ENCODE data around the gene DBR1. TPM values are rescaled to one million over a fixed set of nuclear protein-coding genes. Genes with fewer than 3 reads are reported as not detected.

DBR1 gene
- total RNA-seq, 1 experiment from 2014 or later, result 18.4 TPM

DNA sequence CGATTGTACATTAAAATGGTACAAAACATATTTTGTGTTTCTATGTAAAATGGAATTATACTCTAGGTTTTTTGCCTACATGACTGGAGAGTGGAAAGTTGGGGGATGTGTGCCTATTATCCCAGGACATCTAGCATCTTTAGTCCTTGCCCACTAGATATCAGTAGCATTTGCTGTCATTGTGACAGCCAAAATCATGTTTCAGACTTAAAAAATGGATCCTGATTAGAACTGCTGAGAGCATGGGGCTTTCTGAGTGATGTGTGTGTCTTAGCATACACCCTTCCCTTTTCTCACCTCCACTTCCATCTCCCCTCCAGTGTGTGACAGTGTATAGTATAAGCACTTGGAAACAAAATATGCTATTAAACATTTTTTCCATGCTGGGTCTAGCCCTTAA lies 25.7 kb upstream of the DBR1 start:
- Histone ChIP-seq H4K20me1 (ENCODE audit: insufficient read depth) (peaks cover 64% of the 10 kb centered on the region), H3K27ac (no peak overlapping the region), H3K36me3 (ENCODE audit: low read depth) (no peaks in the 10 kb centered on the region), H3F3A (ENCODE audit: insufficient read depth, low read depth) (0 out of 2 replicates have a peak, but pooled peaks cover 5% of the 10 kb centered on the region), H3K9me3 (ENCODE audit: insufficient read depth, low read depth) (no peaks in the 10 kb centered on the region; the same call in 1 of the 2 replicates), H3K4me2 (no peak overlapping the region), H3K4me1 (replicated peaks; ENCODE audit: insufficient read depth) (no peaks in the 10 kb centered on the region), H3K27me3 (ENCODE audit: insufficient read depth, low read depth) (no peaks in the 10 kb centered on the region), H3K9me2 (ENCODE audit: insufficient read depth) (no peaks in the 10 kb centered on the region), H2AFZ (no peak overlapping the region), H3K4me3 (no peak overlapping the region), H3K79me2 (ENCODE audit: low read depth) (peaks cover 82% of the 10 kb centered on the region)
- no TSS peak for BruUV-seq (replicated peaks)
- POLR2A ChIA-PET (ENCODE audit: unreplicated experiment), result no interaction called here
- intact Hi-C loops (cut with micrococcal nuclease; ENCODE audit: unreplicated experiment), result no loop called here
- no peak for DNase-seq
- TF ChIP-seq CTCF (conservative IDR thresholded peaks at IDR 0.05), result no peak
- no peak for TF ChIP-seq EZH2 (IDR thresholded peaks at IDR 0.05; ENCODE audit: low read depth)
- CTCF ChIA-PET, result no interaction called here

DNA sequence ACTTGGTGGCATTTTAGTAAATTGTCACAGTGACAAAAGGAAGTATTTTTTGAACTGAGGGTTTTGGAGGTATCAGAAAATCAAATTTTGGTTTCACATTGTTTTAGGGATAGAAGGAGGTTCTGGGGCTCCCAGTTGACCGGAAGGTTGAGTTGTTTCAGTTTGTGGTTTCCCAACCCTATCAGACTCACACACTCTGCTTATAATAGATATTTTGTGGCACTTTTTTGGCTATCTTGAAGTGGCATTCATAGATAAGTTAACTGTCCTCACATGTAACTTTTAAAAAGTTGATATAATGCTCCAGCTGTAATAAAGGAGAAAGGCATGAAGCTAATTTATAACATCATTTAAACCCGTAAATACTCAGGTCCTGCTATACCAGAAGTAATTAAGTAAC lies 25.1 kb upstream of the DBR1 start:
- H3K4me2 ChIP-seq, result no peak overlapping the region
- no peak for TF ChIP-seq EZH2 (IDR thresholded peaks at IDR 0.05; ENCODE audit: low read depth)
- no peak for TF ChIP-seq CTCF (conservative IDR thresholded peaks at IDR 0.05)
- no peaks in the 10 kb centered on the region for H3K9me2 ChIP-seq (ENCODE audit: insufficient read depth)
- H3K4me3 ChIP-seq, result no peak overlapping the region
- H3F3A ChIP-seq (ENCODE audit: insufficient read depth, low read depth), result 0 out of 2 replicates have a peak, but pooled peaks cover 5% of the 10 kb centered on the region
- H3K36me3 ChIP-seq (ENCODE audit: low read depth), result no peaks in the 10 kb centered on the region
- intact Hi-C loops (cut with micrococcal nuclease; ENCODE audit: unreplicated experiment), result no loop called here
- no peaks in the 10 kb centered on the region for H3K27me3 ChIP-seq (ENCODE audit: insufficient read depth, low read depth)
- H4K20me1 ChIP-seq (ENCODE audit: insufficient read depth), result peaks cover 66% of the 10 kb centered on the region
- no peak for DNase-seq
- POLR2A ChIA-PET (ENCODE audit: unreplicated experiment), result no interaction called here
- H2AFZ ChIP-seq, result no peak overlapping the region
- H3K79me2 ChIP-seq (ENCODE audit: low read depth), result peaks cover 82% of the 10 kb centered on the region
- H3K4me1 ChIP-seq (replicated peaks; ENCODE audit: insufficient read depth), result no peaks in the 10 kb centered on the region
- no TSS peak for BruUV-seq (replicated peaks)
- H3K9me3 ChIP-seq (ENCODE audit: insufficient read depth, low read depth), result no peaks in the 10 kb centered on the region; the same call in 1 of the 2 replicates
- H3K27ac ChIP-seq, result no peak overlapping the region
- CTCF ChIA-PET, result no interaction called here

DNA sequence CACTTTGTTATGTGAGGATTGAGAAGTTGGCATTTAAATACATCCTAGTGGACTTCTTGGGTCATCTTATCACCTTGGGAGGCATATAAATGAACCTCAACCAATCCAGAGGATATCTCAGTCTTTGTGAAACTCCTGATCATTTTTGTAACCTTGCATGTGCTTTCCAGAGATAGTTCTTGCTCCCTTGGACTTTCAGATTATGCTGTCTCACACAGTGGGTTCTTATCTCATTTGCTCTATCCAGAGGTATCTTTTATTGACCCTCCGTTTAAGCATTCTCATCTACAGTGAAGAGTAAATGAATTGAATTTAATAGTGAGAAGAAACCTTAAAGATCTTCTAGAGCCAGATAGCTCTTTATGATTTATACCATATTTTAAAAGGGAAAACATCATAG lies 22.8 kb upstream of the DBR1 start:
- H3K9me2 ChIP-seq (ENCODE audit: insufficient read depth), result no peaks in the 10 kb centered on the region
- no peak overlapping the region for H2AFZ ChIP-seq
- BruUV-seq (replicated peaks), result no TSS peak
- no peaks in the 10 kb centered on the region for H3K36me3 ChIP-seq (ENCODE audit: low read depth)
- H3K9me3 ChIP-seq (ENCODE audit: insufficient read depth, low read depth), result no peaks in the 10 kb centered on the region; the same call in 1 of the 2 replicates
- H3F3A ChIP-seq (ENCODE audit: insufficient read depth, low read depth), result 0 out of 2 replicates have a peak, but pooled peaks cover 5% of the 10 kb centered on the region
- peaks cover 63% of the 10 kb centered on the region for H4K20me1 ChIP-seq (ENCODE audit: insufficient read depth)
- ChIA-PET CTCF (no interaction called here), POLR2A (ENCODE audit: unreplicated experiment) (no interaction called here)
- TF ChIP-seq EZH2 (IDR thresholded peaks at IDR 0.05; ENCODE audit: low read depth) (no peak), CTCF (conservative IDR thresholded peaks at IDR 0.05) (no peak)
- H3K27me3 ChIP-seq (ENCODE audit: insufficient read depth, low read depth), result no peaks in the 10 kb centered on the region
- peaks cover 78% of the 10 kb centered on the region for H3K79me2 ChIP-seq (ENCODE audit: low read depth)
- no peak overlapping the region for H3K4me3 ChIP-seq
- no peaks in the 10 kb centered on the region for H3K4me1 ChIP-seq (replicated peaks; ENCODE audit: insufficient read depth)
- H3K4me2 ChIP-seq, result no peak overlapping the region
- DNase-seq, result no peak
- intact Hi-C loops (cut with micrococcal nuclease; ENCODE audit: unreplicated experiment), result no loop called here
- no peak overlapping the region for H3K27ac ChIP-seq
